ENCODE results near the gene ANKRD13A. TPM values are rescaled to one million over a fixed set of nuclear protein-coding genes. Genes with fewer than 3 reads are reported as not detected.

The ANKRD13A gene
- total RNA-seq (10 to 100 TPM; 72.4 to 85.3 (median 76.0) TPM), polyA plus RNA-seq (10 to 100 TPM; 21.6 to 37.5 (median 31.3) TPM)

DNA sequence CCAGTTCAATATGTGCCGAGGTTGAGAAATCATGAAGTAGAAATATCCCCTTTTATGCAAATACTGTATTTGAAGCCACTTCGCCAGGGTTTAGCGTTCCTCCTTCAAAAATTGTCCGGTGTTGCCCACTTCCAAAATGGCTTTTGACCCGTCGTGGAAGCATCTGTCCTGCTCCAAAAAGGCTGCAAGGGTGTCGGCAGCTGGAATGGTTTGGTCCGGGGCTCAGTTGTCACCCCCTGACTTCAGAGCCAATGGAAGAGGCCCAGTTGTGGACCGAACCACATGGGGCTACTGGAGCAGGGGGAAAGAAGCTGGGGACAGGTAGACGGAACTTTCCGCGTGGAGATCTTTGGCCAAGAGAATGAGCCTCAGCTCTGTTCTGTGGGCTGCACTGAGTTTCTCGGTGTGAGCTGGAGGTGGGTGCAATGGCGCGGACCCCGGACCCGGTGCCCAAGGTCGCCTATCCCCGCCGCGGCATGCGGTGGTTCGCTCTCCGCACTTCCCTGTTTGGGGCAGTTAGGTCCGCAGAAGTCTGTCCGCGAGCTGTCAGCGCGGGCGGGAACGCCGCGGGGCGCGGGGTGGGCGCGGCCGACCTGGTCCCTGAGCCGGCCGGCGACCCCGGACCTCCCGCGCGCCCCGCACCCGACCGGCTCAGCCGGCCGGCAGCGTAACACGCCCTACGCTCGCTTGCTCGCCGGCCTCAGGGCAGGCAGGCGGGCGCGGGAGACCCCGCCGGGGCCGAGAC, at the start of gene ANKRD13A:
Gene ANKRD13A (plus strand): TSS at position 527 of the 745 bp plus-strand sequence. CDS start 259 bp downstream, outside the sequence.
- H3K9me3 ChIP-seq: no peaks in the 10 kb centered on the region
- peaks cover 0 to 6% (median 0%) of the 10 kb centered on the region in 4 donors for H3K36me3 ChIP-seq
- DNase-seq: peak; percentile 96
- TF ChIP-seq POLR2AphosphoS5 (IDR thresholded peaks at IDR 0.05): peak; percentile 47 to 83 (median 78)
- no peak for TF ChIP-seq POLR2A (IDR thresholded peaks at IDR 0.05)
- TF ChIP-seq, protein P1, sequence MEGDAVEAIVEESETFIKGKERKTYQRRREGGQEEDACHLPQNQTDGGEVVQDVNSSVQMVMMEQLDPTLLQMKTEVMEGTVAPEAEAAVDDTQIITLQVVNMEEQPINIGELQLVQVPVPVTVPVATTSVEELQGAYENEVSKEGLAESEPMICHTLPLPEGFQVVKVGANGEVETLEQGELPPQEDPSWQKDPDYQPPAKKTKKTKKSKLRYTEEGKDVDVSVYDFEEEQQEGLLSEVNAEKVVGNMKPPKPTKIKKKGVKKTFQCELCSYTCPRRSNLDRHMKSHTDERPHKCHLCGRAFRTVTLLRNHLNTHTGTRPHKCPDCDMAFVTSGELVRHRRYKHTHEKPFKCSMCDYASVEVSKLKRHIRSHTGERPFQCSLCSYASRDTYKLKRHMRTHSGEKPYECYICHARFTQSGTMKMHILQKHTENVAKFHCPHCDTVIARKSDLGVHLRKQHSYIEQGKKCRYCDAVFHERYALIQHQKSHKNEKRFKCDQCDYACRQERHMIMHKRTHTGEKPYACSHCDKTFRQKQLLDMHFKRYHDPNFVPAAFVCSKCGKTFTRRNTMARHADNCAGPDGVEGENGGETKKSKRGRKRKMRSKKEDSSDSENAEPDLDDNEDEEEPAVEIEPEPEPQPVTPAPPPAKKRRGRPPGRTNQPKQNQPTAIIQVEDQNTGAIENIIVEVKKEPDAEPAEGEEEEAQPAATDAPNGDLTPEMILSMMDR (IDR thresholded peaks at IDR 0.05): no peak
- 0 to 1% methylated on average over 62 of the region's 62 CpGs for WGBS, 2 donors
- H3K4me3 ChIP-seq: peak within 1 kb of the TSS; percentile 83 to 98 (median 96)
- no peaks in the 10 kb centered on the region for H3K27me3 ChIP-seq
- peaks cover 0 to 53% (median 38%) of the 10 kb centered on the region in 4 donors for H3K4me1 ChIP-seq
- peak within 1 kb of the TSS; percentile 75 to 81 (median 80) for H3K27ac ChIP-seq
- intact Hi-C loops (cut with DNase I): loop anchor here (5.0 to 10.0 kb wide), 2 partner anchors 284 to 433 kb away; partner anchors contain the start of gene FAM222A

DNA sequence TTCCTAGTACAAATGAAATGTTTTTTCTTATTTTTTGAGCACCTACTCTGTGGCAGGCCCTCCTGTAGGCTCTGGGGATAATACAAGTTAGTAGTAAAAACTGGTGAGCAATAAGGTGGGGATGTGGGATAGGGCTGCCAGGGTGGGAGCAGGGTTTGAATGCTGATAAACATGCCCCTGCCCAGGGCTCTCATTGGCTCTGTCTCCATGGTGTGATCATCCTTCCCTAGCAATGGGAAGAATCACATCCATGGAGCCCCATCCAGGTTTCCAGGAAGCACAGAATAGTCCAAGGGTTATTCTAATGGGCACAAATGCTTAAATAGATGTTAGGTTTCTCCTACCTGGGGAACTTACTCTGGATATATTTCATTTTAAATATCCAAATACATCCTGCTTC, 48.6 kb upstream of the ANKRD13A start:
- Histone ChIP-seq H3K9me3 (no peaks in the 10 kb centered on the region), H3K4me1 (peaks cover 0 to 72% (median 57%) of the 10 kb centered on the region in 4 donors), H3K36me3 (peaks cover 9 to 66% (median 14%) of the 10 kb centered on the region in 4 donors), H3K4me3 (no peak overlapping the region), H3K27ac (peak overlapping the region; percentile 49 to 77 (median 71)), H3K27me3 (no peaks in the 10 kb centered on the region)
- no peak for TF ChIP-seq POLR2AphosphoS5 (IDR thresholded peaks at IDR 0.05)
- no peak for TF ChIP-seq EP300 (IDR thresholded peaks at IDR 0.05)
- TF ChIP-seq, protein P1 (IDR thresholded peaks at IDR 0.05): no peak
- no peak for TF ChIP-seq POLR2A (IDR thresholded peaks at IDR 0.05)
- intact Hi-C loops (cut with DNase I): no loop called here
- no peak for DNase-seq

DNA sequence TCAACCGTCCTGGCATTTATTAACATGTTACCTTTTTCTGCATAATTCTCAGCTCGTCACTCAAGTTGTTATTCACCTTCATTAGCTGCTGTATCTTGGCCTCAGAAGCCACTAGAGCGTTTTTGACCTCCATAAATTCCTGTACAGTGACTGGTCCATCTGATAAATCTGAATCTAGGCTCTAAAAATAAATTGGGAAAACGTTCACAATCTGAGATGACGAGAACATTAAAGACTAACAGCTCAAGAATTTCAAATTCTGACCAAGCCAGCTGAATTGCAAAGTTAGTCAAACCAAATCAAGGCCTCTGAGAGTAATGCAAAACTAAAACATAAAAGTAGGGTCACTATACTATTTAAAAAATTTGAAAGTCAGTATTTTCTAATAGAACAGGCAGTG, 48.1 kb upstream of the ANKRD13A start:
- TF ChIP-seq, protein P1 (IDR thresholded peaks at IDR 0.05): no peak
- TF ChIP-seq EP300 (IDR thresholded peaks at IDR 0.05): no peak
- TF ChIP-seq POLR2AphosphoS5 (IDR thresholded peaks at IDR 0.05): no peak
- TF ChIP-seq POLR2A (IDR thresholded peaks at IDR 0.05): no peak
- Histone ChIP-seq H3K4me3 (no peak overlapping the region), H3K9me3 (no peaks in the 10 kb centered on the region), H3K36me3 (peaks cover 9 to 72% (median 15%) of the 10 kb centered on the region in 4 donors), H3K27ac (peak overlapping the region; percentile 49 to 77 (median 71)), H3K27me3 (no peaks in the 10 kb centered on the region), H3K4me1 (peaks cover 0 to 69% (median 57%) of the 10 kb centered on the region in 4 donors)
- no peak for DNase-seq
- WGBS, 2 donors: 83 to 88% methylated on average over 5 of the region's 5 CpGs
- intact Hi-C loops (cut with DNase I): no loop called here

DNA sequence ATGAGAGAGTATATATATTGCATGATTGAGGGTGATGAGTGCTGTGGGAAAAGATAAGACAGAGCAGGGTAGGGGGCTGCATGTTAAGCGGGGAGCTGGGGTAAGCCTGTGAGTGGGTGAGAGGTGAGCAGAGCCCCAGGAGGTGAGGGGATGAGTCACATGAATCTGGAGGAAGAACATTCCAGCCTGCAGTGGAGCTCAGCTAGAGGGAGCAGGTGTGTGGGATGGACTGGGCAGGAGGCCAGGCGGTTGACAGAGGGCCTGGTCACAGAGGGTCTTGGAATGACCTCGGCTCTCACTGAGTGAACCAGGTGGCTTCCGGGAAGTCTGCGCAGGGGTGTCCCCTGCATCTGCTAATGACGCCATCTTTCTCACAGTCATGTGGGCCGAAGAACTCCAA, 47.5 kb upstream of the ANKRD13A start:
- Histone ChIP-seq H3K27me3 (no peaks in the 10 kb centered on the region), H3K9me3 (no peaks in the 10 kb centered on the region), H3K27ac (peak overlapping the region; percentile 25 to 77 (median 71)), H3K4me3 (no peak overlapping the region), H3K36me3 (peaks cover 9 to 73% (median 16%) of the 10 kb centered on the region in 4 donors), H3K4me1 (peaks cover 0 to 63% (median 55%) of the 10 kb centered on the region in 4 donors)
- intact Hi-C loops (cut with DNase I): no loop called here
- WGBS, 2 donors: 78 to 86% methylated on average over 7 of the region's 7 CpGs
- peak; percentile 75 for DNase-seq
- no peak for TF ChIP-seq EP300 (IDR thresholded peaks at IDR 0.05)
- no peak for TF ChIP-seq POLR2AphosphoS5 (IDR thresholded peaks at IDR 0.05)
- no peak for TF ChIP-seq POLR2A (IDR thresholded peaks at IDR 0.05)
- TF ChIP-seq, protein P1 (IDR thresholded peaks at IDR 0.05): no peak

Measured in sigmoid colon (tissue), 7 donors.